HEK293 (cell line): ENCODE data around the gene PCAT6.

Experiments used
- CTCF ChIA-PET: fragments of 350-600 bp; formaldehyde crosslinking; extraction: SDS; loops from one replicate; lab custom pipeline; 2021; ENCODE audit warnings: antibody characterized with exemption; lab: Yijun Ruan, JAX
- POLR2A ChIA-PET: fragments of 300-600 bp; formaldehyde crosslinking; extraction: SDS; loops from one replicate; lab custom pipeline; 2020; ENCODE audit warnings: antibody characterized with exemption, inconsistent platforms; lab: Yijun Ruan, JAX
- H3K27ac ChIP-seq: fragments of 200-500 bp; sonication (Bioruptor generic); 2 replicates; pipeline ENCODE4 v1.5.1; 2014; ENCODE audit warnings: low read depth, low read length, control low read depth, inconsistent platforms; ENCODE audit errors: extremely low read depth
- H3K36me3 ChIP-seq, 2 experiments: fragments of 200-500 bp in 1 of 2; sonication (Bioruptor generic) in 1 of 2; 1 replicate in 1 of 2; 2 replicates in 1 of 2; pipeline ENCODE4 v1.5.1; 2014 to 2017; ENCODE audit warnings: inconsistent platforms in 2 of 2, low read length in 2 of 2; ENCODE audit not compliant: control insufficient read depth in 2 of 2, insufficient read depth in 1 of 2
- H3K4me1 ChIP-seq: fragments of 200-500 bp; sonication (Bioruptor generic); 2 replicates; pipeline ENCODE4 v1.5.1; 2014; ENCODE audit warnings: mild to moderate bottlenecking, low read length, inconsistent platforms; ENCODE audit not compliant: control insufficient read depth, insufficient read depth
- H3K4me3 ChIP-seq: 2 replicates; pipeline ENCODE4 v1.5.1; 2011; ENCODE audit warnings: low read depth, mild to moderate bottlenecking, control low read depth, low read length, moderate library complexity
- H3K9me3 ChIP-seq: fragments of 200-500 bp; sonication (Bioruptor generic); 2 replicates; pipeline ENCODE4 v1.5.1; 2014; ENCODE audit warnings: low read depth, low read length, inconsistent platforms; ENCODE audit not compliant: control insufficient read depth, insufficient read depth
- EGR2 ChIP-seq: fragments of 450-650 bp; formaldehyde crosslinking; IDR thresholded peaks from 2 replicates; pipeline ENCODE4 v1.5.1; 2016; ENCODE audit warnings: low read depth, missing biosample characterization, missing genetic modification characterization
- GLIS2 ChIP-seq: fragments of 450-650 bp; formaldehyde crosslinking; IDR thresholded peaks from 2 replicates; pipeline ENCODE4 v1.5.1; 2016; ENCODE audit warnings: missing biosample characterization, missing genetic modification characterization
- HIC1 ChIP-seq: fragments of 450-650 bp; formaldehyde crosslinking; IDR thresholded peaks from 2 replicates; pipeline ENCODE4 v1.5.1; 2016; ENCODE audit warnings: missing biosample characterization, missing genetic modification characterization
- KLF1 ChIP-seq: fragments of 450-650 bp; formaldehyde crosslinking; IDR thresholded peaks from 2 replicates; pipeline ENCODE4 v1.5.1; 2016; ENCODE audit warnings: missing biosample characterization, missing genetic modification characterization
- RBAK ChIP-seq: fragments of 450-650 bp; formaldehyde crosslinking; IDR thresholded peaks from 2 replicates; pipeline ENCODE4 v1.5.1; 2016; ENCODE audit warnings: missing biosample characterization, missing genetic modification characterization
- SCRT1 ChIP-seq: fragments of 450-650 bp; formaldehyde crosslinking; IDR thresholded peaks from 2 replicates; pipeline ENCODE4 v1.5.1; 2016; ENCODE audit warnings: missing biosample characterization, missing genetic modification characterization, borderline replicate concordance
- TRIM28 ChIP-seq: IDR thresholded peaks from 2 replicates; pipeline ENCODE4 v1.6.1; 2011; ENCODE audit warnings: low read length, control low read depth, borderline replicate concordance
- ZBTB10 ChIP-seq: fragments of 450-650 bp; formaldehyde crosslinking; IDR thresholded peaks from 2 replicates; pipeline ENCODE4 v1.5.1; 2016; ENCODE audit warnings: missing biosample characterization, missing genetic modification characterization
- ZBTB7A ChIP-seq: fragments of 450-650 bp; formaldehyde crosslinking; IDR thresholded peaks from 2 replicates; pipeline ENCODE4 v1.5.1; 2016; ENCODE audit warnings: low read depth, missing biosample characterization, missing genetic modification characterization
- ZFP3 ChIP-seq: fragments of 450-650 bp; formaldehyde crosslinking; IDR thresholded peaks from 2 replicates; pipeline ENCODE4 v1.5.1; 2016; ENCODE audit warnings: low read depth, missing biosample characterization, missing genetic modification characterization
- ZNF114 ChIP-seq: fragments of 450-650 bp; formaldehyde crosslinking; IDR thresholded peaks from 2 replicates; pipeline ENCODE4 v1.5.0; 2017; ENCODE audit warnings: missing biosample characterization, missing genetic modification characterization
- ZNF132 ChIP-seq: fragments of 450-650 bp; formaldehyde crosslinking; IDR thresholded peaks from 2 replicates; pipeline ENCODE4 v1.5.1; 2017; ENCODE audit warnings: missing biosample characterization, missing genetic modification characterization, borderline replicate concordance
- ZNF2 ChIP-seq: fragments of 450-650 bp; formaldehyde crosslinking; IDR thresholded peaks from 2 replicates; pipeline ENCODE4 v1.5.1; 2016; ENCODE audit warnings: missing biosample characterization, missing genetic modification characterization
- ZNF202 ChIP-seq: fragments of 450-650 bp; formaldehyde crosslinking; IDR thresholded peaks from 2 replicates; pipeline ENCODE4 v1.5.1; 2016; ENCODE audit warnings: missing biosample characterization, missing genetic modification characterization, borderline replicate concordance
- ZNF211 ChIP-seq: fragments of 450-650 bp; formaldehyde crosslinking; IDR thresholded peaks from 2 replicates; pipeline ENCODE4 v1.5.1; 2016; ENCODE audit warnings: low read depth, missing biosample characterization, missing genetic modification characterization
- ZNF23 ChIP-seq: fragments of 450-650 bp; formaldehyde crosslinking; IDR thresholded peaks from 2 replicates; pipeline ENCODE4 v1.5.1; 2016; ENCODE audit warnings: missing biosample characterization, missing genetic modification characterization, borderline replicate concordance
- ZNF292 ChIP-seq: fragments of 450-650 bp; formaldehyde crosslinking; IDR thresholded peaks from 2 replicates; pipeline ENCODE4 v1.5.1; 2016; ENCODE audit warnings: low read depth, missing biosample characterization, missing genetic modification characterization, borderline replicate concordance
- ZNF335 ChIP-seq: fragments of 450-650 bp; formaldehyde crosslinking; conservative IDR thresholded peaks from 2 replicates; pipeline ENCODE4 v1.5.1; 2016; ENCODE audit warnings: missing biosample characterization, missing genetic modification characterization
- ZNF350 ChIP-seq: fragments of 450-650 bp; formaldehyde crosslinking; IDR thresholded peaks from 2 replicates; pipeline ENCODE4 v1.5.0; 2017; ENCODE audit warnings: missing biosample characterization, mild to moderate bottlenecking, missing genetic modification characterization
- ZNF37A ChIP-seq: fragments of 450-650 bp; IDR thresholded peaks from 2 replicates; pipeline ENCODE4 v1.5.1; 2018; ENCODE audit warnings: missing biosample characterization, missing genetic modification characterization
- ZNF488 ChIP-seq: fragments of 450-650 bp; formaldehyde crosslinking; IDR thresholded peaks from 2 replicates; pipeline ENCODE4 v1.5.1; 2016; ENCODE audit warnings: missing biosample characterization, missing genetic modification characterization
- ZNF510 ChIP-seq: fragments of 450-650 bp; formaldehyde crosslinking; IDR thresholded peaks from 2 replicates; pipeline ENCODE4 v1.5.1; 2018; ENCODE audit warnings: mild to moderate bottlenecking, missing genetic modification characterization, missing biosample characterization; ENCODE audit not compliant: insufficient replicate concordance
- ZNF521 ChIP-seq: fragments of 450-650 bp; formaldehyde crosslinking; IDR thresholded peaks from 2 replicates; pipeline ENCODE4 v1.5.1; 2017; ENCODE audit warnings: missing biosample characterization, mild to moderate bottlenecking, missing genetic modification characterization
- ZNF560 ChIP-seq: fragments of 450-650 bp; formaldehyde crosslinking; IDR thresholded peaks from 2 replicates; pipeline ENCODE4 v1.5.1; 2017; ENCODE audit warnings: missing biosample characterization, missing genetic modification characterization, borderline replicate concordance
- ZNF704 ChIP-seq: fragments of 450-650 bp; formaldehyde crosslinking; IDR thresholded peaks from 2 replicates; pipeline ENCODE4 v1.5.1; 2016; ENCODE audit warnings: missing biosample characterization, missing genetic modification characterization
- ZNF76 ChIP-seq: fragments of 450-650 bp; formaldehyde crosslinking; IDR thresholded peaks from 2 replicates; pipeline ENCODE4; 2016; ENCODE audit warnings: low read depth, missing biosample characterization, missing genetic modification characterization, borderline replicate concordance
- ZSCAN4 ChIP-seq: fragments of 450-650 bp; formaldehyde crosslinking; IDR thresholded peaks from 2 replicates; pipeline ENCODE4 v1.5.1; 2017; ENCODE audit warnings: missing biosample characterization, missing genetic modification characterization
- ZXDB ChIP-seq: fragments of 450-650 bp; formaldehyde crosslinking; IDR thresholded peaks from 2 replicates; pipeline ENCODE4 v1.5.1; 2016; ENCODE audit warnings: missing biosample characterization, missing genetic modification characterization

PCAT6 gene

GRCh38 chr1:202807451-202807925 lies 3.3 kb upstream of the PCAT6 start (continued):
- TF ChIP-seq HIC1 (tag by site-specific recombination) (no peak), ZNF704 (no peak), ZNF521 (no peak), ZNF2 (tag by site-specific recombination) (no peak), ZNF202 (no peak), ZNF37A (tag by site-specific recombination) (no peak), ZNF292 (tag by site-specific recombination) (no peak), ZNF560 (tag by site-specific recombination) (no peak), KLF1 (tag by site-specific recombination) (no peak), SCRT1 (tag by site-specific recombination) (no peak), ZNF23 (tag by site-specific recombination) (no peak), GLIS2 (tag by site-specific recombination) (no peak), ZNF335 (tag by site-specific recombination) (peak; percentile 83), ZNF114 (tag by site-specific recombination) (no peak), ZXDB (tag by site-specific recombination) (0 out of 2 replicates have a peak, but pooled peaks have one; percentile 4), EGR2 (tag by site-specific recombination) (peak; percentile 90)
- TF ChIP-seq, all 188 proteins: peak for 8

GRCh38 chr1:202807926-202808757 lies 2.6 kb upstream of the PCAT6 start, which contains the start of gene KDM5B:
KDM5B (minus strand) TSS chr1:202808421; CDS start chr1:202808305, 116 bp downstream.
- H3K4me1 ChIP-seq, result peaks cover 3% of the 10 kb centered on the region; the same call in 1 of the 2 replicates
- POLR2A ChIA-PET, result interaction anchor here (0.6 to 1.2 kb wide), 10 partner anchors 10 to 199 kb away, joined by 3 to 7 read pairs (median 4); partner anchors contain the start of genes KLHL12 and TMEM183A
- H3K4me3 ChIP-seq, result peak within 1 kb of the TSS; percentile 93
- peak within 1 kb of the TSS; percentile 70; the same call in 1 of the 2 replicates for H3K27ac ChIP-seq
- no peaks in the 10 kb centered on the region for H3K36me3 ChIP-seq
- CTCF ChIA-PET, result interaction anchor here (0.5 kb wide), 1 partner anchor 15 kb away, joined by 3 read pairs; no protein-coding TSS in a partner anchor
- H3K9me3 ChIP-seq, result no peaks in the 10 kb centered on the region
- TF ChIP-seq ZFP3 (tag by site-specific recombination) (no peak), ZNF488 (tag by site-specific recombination) (0 out of 2 replicates have a peak, but pooled peaks have one; percentile 30), ZNF76 (tag by site-specific recombination) (peak; percentile 54; the same call in 1 of the 2 replicates), TRIM28 (no peak), ZNF132 (no peak), ZNF350 (tag by site-specific recombination) (no peak), ZBTB7A (tag by site-specific recombination) (peak; percentile 60; the same call in 1 of the 2 replicates), ZBTB10 (tag by site-specific recombination) (no peak; the same call in none of the 2 replicates), ZNF211 (tag by site-specific recombination) (no peak), ZSCAN4 (no peak), ZNF510 (no peak), RBAK (no peak)
